Measurements from ENCODE around the gene XYLT1. TPM values are rescaled to one million over a fixed set of nuclear protein-coding genes. Genes with fewer than 3 reads are reported as not detected.

XYLT1 gene
- total RNA-seq, 2 donors from 2014 or later: 6.0 to 15.2 TPM

DNA sequence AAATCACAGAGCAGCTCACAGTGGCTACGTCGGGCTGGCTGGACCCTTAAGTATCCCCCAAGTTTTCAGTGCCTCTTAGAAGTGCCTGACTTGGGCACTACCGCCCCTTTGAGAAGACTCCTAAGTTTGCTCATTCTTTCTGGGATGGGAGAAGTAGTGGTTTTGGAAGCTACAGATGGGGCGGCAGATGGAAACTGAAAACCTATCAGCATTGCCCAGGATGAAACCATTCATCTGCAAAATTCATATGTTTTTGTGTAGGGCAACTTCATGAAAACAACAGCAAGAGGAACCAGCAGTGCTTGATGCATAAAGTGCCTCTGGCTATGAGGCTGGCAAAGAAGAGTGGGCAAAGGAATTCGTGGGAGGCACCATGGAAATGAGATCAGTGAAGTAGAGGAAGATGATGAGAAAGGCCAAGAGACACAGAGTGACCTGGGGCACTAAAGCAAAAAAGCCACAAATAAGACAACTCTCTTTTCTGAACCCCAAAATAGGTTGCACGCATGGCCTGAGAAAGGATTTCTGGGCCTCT, 277.1 kb downstream of the XYLT1 start:
- intact Hi-C loops (cut with DNase I): no loop called here
- H3K9me3 ChIP-seq: no peaks in the 10 kb centered on the region
- ATAC-seq (no peak), DNase-seq (no peak)
- no peak overlapping the region for H3K27ac ChIP-seq
- 76 to 84% methylated on average over 6 of the region's 6 CpGs for WGBS, 2 donors
- no peaks in the 10 kb centered on the region for H3K36me3 ChIP-seq (replicated peaks in 1 of 2; ENCODE audit: insufficient read depth in 1 of 2, low read depth in 2 of 2)
- H3K4me3 ChIP-seq: no peak overlapping the region
- TF ChIP-seq, protein P1, sequence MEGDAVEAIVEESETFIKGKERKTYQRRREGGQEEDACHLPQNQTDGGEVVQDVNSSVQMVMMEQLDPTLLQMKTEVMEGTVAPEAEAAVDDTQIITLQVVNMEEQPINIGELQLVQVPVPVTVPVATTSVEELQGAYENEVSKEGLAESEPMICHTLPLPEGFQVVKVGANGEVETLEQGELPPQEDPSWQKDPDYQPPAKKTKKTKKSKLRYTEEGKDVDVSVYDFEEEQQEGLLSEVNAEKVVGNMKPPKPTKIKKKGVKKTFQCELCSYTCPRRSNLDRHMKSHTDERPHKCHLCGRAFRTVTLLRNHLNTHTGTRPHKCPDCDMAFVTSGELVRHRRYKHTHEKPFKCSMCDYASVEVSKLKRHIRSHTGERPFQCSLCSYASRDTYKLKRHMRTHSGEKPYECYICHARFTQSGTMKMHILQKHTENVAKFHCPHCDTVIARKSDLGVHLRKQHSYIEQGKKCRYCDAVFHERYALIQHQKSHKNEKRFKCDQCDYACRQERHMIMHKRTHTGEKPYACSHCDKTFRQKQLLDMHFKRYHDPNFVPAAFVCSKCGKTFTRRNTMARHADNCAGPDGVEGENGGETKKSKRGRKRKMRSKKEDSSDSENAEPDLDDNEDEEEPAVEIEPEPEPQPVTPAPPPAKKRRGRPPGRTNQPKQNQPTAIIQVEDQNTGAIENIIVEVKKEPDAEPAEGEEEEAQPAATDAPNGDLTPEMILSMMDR (IDR thresholded peaks at IDR 0.05): no peak
- TF ChIP-seq POLR2A (IDR thresholded peaks at IDR 0.05): no peak
- no peaks in the 10 kb centered on the region for H3K27me3 ChIP-seq
- no peaks in the 10 kb centered on the region for H3K4me1 ChIP-seq

GRCh38 chr16:17184026-17184425, 286.7 kb downstream of the XYLT1 start:
- TF ChIP-seq, protein P1 (IDR thresholded peaks at IDR 0.05): no peak
- TF ChIP-seq POLR2A (IDR thresholded peaks at IDR 0.05): no peak
- no peaks in the 10 kb centered on the region for H3K27me3 ChIP-seq
- H3K4me3 ChIP-seq: no peak overlapping the region
- H3K9me3 ChIP-seq: no peaks in the 10 kb centered on the region
- intact Hi-C loops (cut with DNase I): no loop called here
- no peaks in the 10 kb centered on the region for H3K4me1 ChIP-seq
- WGBS, 2 donors: 92 to 97% methylated on average over 7 of the region's 7 CpGs
- no peaks in the 10 kb centered on the region for H3K36me3 ChIP-seq (replicated peaks in 1 of 2; ENCODE audit: insufficient read depth in 1 of 2, low read depth in 2 of 2)
- ATAC-seq (no peak), DNase-seq (no peak)
- no peak overlapping the region for H3K27ac ChIP-seq

GRCh38 chr16:17177959-17178905, 292.5 kb downstream of the XYLT1 start:
- Histone ChIP-seq H3K36me3 (replicated peaks in 1 of 2; ENCODE audit: insufficient read depth in 1 of 2, low read depth in 2 of 2) (no peaks in the 10 kb centered on the region), H3K27me3 (no peaks in the 10 kb centered on the region), H3K9me3 (no peaks in the 10 kb centered on the region), H3K4me1 (no peaks in the 10 kb centered on the region), H3K27ac (no peak overlapping the region), H3K4me3 (no peak overlapping the region)
- ATAC-seq (no peak), DNase-seq (no peak)
- WGBS, 2 donors: 79 to 80% methylated on average over 14 of the region's 14 CpGs
- intact Hi-C loops (cut with DNase I): no loop called here
- TF ChIP-seq, protein P1 (IDR thresholded peaks at IDR 0.05): no peak
- no peak for TF ChIP-seq POLR2A (IDR thresholded peaks at IDR 0.05)

DNA sequence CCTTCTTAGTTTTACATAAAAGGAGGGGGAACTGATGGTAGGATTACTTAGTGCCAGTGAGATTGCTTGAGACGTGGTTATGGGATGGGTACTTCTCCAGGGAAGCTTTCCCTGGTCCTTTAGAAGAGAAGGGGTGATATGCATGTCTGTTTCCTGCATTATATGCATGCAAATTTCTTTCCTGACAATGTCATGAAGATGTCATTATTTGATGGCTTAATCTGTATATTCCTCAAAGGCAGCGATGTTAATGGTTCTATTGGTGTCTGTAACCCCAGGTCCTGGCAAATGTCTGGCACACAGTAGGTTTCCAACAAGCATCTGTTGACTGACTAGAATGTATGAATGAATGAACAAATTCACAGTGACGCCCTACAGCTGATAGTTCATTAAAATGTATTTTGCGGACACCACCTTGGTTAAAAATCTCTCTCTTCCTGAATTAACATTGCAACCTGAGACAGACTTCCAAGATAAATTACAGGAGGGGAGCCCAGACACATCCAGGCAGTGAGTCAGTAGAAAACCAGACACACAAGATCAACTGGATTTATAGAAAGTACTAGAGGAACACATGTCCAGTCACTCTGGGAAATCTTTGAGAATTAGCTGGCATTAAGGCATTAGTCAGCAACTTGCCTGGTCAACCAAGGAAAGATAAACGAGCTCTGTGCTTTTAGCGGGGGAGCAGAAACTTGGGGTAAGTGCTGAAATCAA, 293.4 kb downstream of the XYLT1 start:
- WGBS, 2 donors: 83% methylated on average over 6 of the region's 6 CpGs
- TF ChIP-seq POLR2A (IDR thresholded peaks at IDR 0.05): no peak
- TF ChIP-seq, protein P1 (IDR thresholded peaks at IDR 0.05): no peak

More for the DNA sequence above, 293.4 kb downstream of the XYLT1 start:
- ATAC-seq (no peak), DNase-seq (no peak)
- H3K4me1 ChIP-seq: no peaks in the 10 kb centered on the region
- H3K27ac ChIP-seq: no peak overlapping the region
- H3K36me3 ChIP-seq (replicated peaks in 1 of 2; ENCODE audit: insufficient read depth in 1 of 2, low read depth in 2 of 2): no peaks in the 10 kb centered on the region
- no peak overlapping the region for H3K4me3 ChIP-seq
- H3K27me3 ChIP-seq: no peaks in the 10 kb centered on the region
- intact Hi-C loops (cut with DNase I): no loop called here
- H3K9me3 ChIP-seq: no peaks in the 10 kb centered on the region
